Activated CD8-positive, alpha-beta memory T cell treated with anti-CD3 and anti-CD28 coated beads, Interleukin-2, amount 10 ng/mL, durations not matched to agents 7 days and 5 days (primary cell): ENCODE results near the gene XAGE3. TPM values are rescaled to one million over a fixed set of nuclear protein-coding genes. Genes with fewer than 3 reads are reported as not detected.
A peak's percentile ranks its signal among the peaks of the same experiment; 100 is the strongest.
"Not testable (repeated sequence)": the region's sequence is repeated elsewhere in the genome, so short reads cannot be mapped to it uniquely, and the experiment has no call there.

Experiments used
- ATAC-seq: fragments of 150-1000 bp; cut with Tn5 transposase; one replicate; pipeline ENCODE4 v1.10.0; 2021; ENCODE audit warnings: moderate library complexity
- CTCF ChIA-PET: fragments of 350-600 bp; sonication (Branson Sonifier 250); formaldehyde crosslinking; loops from one replicate; lab custom pipeline; 2021; ENCODE audit warnings: antibody characterized with exemption; lab: Charles Lee
- DNase-seq: peaks from one replicate; pipeline ENCODE4 v3.0.0-alpha.2; 2020
- H3K27ac Mint-ChIP-seq: one replicate; pipeline ENCODE4 v1.8.0; 2021; ENCODE audit warnings: mild to moderate bottlenecking, mixed read lengths
- H3K27me3 Mint-ChIP-seq: one replicate; pipeline ENCODE4 v1.8.0; 2021; ENCODE audit warnings: mixed read lengths
- H3K36me3 Mint-ChIP-seq: one replicate; pipeline ENCODE4 v1.8.0; 2021; ENCODE audit warnings: mild to moderate bottlenecking, mixed read lengths
- H3K4me1 Mint-ChIP-seq: one replicate; pipeline ENCODE4 v1.8.0; 2021; ENCODE audit warnings: mixed read lengths
- H3K4me3 Mint-ChIP-seq: one replicate; pipeline ENCODE4 v1.8.0; 2021; ENCODE audit warnings: mild to moderate bottlenecking, moderate library complexity, mixed read lengths
- H3K9me3 Mint-ChIP-seq: one replicate; pipeline ENCODE4 v1.8.0; 2022; ENCODE audit warnings: low read depth, mixed read lengths
- total RNA-seq, 2 experiments: library from RNA; stranded (reverse); gene quantifications; one replicate each; pipeline ENCODE4 v1.2.3, GENCODE V29; 2021

The XAGE3 gene, protein sequence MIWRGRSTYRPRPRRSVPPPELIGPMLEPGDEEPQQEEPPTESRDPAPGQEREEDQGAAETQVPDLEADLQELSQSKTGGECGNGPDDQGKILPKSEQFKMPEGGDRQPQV
- not detected for total RNA-seq

DNA sequence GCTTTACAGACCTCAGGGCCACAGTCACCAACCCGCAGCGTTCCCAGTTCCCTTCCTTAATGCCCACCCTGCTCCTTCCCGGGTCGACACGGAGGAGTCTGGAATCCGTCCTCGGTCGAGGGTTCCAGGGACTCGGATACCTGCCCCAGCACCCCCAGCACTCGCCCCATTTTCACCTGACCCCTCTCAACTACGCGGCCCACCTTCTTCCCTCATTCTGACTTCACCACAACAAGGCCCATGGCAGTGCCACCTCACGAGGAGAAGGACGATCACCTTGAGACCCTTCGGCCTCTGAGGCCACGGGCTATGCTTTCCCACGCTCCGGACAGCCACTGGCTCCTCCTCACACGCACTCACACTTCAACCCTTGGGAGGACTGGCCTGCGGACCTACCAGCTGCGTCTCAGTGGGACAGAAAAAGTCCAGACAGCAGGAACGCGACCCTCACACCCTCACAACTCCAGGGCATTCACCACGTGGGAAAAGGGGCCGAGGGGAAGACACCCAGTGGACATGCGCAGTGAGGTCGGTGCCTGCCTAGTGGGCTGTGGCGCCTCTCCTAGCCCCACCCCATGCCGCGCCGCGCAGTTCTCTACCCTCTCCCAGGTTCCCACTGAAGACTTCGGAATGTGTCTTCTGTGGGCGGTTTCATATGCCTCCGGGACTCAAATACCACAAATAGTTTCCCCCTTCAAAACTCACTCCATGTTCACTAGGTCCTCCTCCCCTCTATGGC lies at the start of gene XAGE3:
Gene XAGE3, minus strand, starts transcription at position 474 of the 739 bp plus-strand sequence. CDS start 950 bp downstream, outside the sequence.
- no peaks in the 10 kb centered on the region for H3K9me3 Mint-ChIP-seq
- ATAC-seq (no peak), DNase-seq (no peak)
- H3K4me1 Mint-ChIP-seq = no peaks in the 10 kb centered on the region
- H3K4me3 Mint-ChIP-seq = no peak within 1 kb of the TSS
- CTCF ChIA-PET = no interaction called here
- H3K27me3 Mint-ChIP-seq = peaks cover 9% of the 10 kb centered on the region
- no peaks in the 10 kb centered on the region for H3K36me3 Mint-ChIP-seq
- no peak within 1 kb of the TSS for H3K27ac Mint-ChIP-seq

- H3K9me3 Mint-ChIP-seq, H3K4me1 Mint-ChIP-seq: not testable (repeated sequence)
Measured at GRCh38 chrX:52914704-52915103, 46.8 kb upstream of the XAGE3 start.

DNA sequence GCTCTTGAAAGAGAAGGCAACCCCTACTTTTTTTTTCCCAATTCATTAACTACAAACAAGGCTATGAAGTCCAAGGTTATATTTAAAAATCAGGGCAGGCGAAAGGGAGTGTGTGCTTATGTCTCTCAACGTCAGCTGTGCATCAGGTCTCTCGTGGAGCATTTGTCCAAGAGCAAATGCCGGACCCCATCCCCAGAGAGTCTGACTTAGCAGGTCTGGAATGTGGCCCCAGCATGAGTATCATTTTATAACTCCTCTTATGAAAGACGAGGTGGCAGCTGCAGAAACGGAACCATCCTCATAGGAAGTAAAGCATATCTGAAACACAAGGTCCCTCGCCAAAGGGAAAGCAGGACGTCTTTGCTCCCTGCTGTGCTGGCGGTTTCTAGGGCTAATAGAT lies 45.8 kb upstream of the XAGE3 start:
- DNase-seq, H3K27me3 Mint-ChIP-seq, ATAC-seq, H3K4me1 Mint-ChIP-seq, H3K27ac Mint-ChIP-seq, H3K9me3 Mint-ChIP-seq, H3K4me3 Mint-ChIP-seq, H3K36me3 Mint-ChIP-seq, CTCF ChIA-PET: not testable (repeated sequence)

More at GRCh38 chrX:52914704-52915103, 46.8 kb upstream of the XAGE3 start:
- ATAC-seq, H3K27me3 Mint-ChIP-seq, H3K27ac Mint-ChIP-seq, H3K4me3 Mint-ChIP-seq, CTCF ChIA-PET, DNase-seq, H3K36me3 Mint-ChIP-seq: not testable (repeated sequence)

GRCh38 chrX:52909313-52909969 lies 41.6 kb upstream of the XAGE3 start:
- H3K27me3 Mint-ChIP-seq, H3K4me1 Mint-ChIP-seq, ATAC-seq, H3K9me3 Mint-ChIP-seq, H3K4me3 Mint-ChIP-seq, H3K36me3 Mint-ChIP-seq, CTCF ChIA-PET, H3K27ac Mint-ChIP-seq, DNase-seq: not testable (repeated sequence)

DNA sequence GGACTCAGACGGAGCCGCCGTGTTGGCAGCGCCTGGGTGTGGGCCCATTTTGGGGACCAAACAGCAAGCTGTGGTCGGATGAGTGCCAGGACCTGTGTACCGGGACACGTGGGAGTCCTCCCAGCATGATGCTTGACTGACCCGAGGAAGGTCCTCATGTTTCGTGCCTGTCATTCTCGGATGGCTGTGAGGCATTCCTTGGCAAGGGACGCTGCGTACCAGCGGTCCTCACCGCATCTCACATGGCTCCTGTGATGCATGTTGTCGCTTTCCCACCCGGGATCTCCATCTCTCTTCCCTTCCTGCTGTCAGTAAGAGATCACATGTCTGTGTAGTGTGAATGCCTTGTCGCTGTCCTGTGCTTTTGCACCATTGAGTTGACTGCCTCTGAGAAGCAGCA lies 40.0 kb upstream of the XAGE3 start:
- not testable (repeated sequence) for H3K4me3 Mint-ChIP-seq, ATAC-seq

DNA sequence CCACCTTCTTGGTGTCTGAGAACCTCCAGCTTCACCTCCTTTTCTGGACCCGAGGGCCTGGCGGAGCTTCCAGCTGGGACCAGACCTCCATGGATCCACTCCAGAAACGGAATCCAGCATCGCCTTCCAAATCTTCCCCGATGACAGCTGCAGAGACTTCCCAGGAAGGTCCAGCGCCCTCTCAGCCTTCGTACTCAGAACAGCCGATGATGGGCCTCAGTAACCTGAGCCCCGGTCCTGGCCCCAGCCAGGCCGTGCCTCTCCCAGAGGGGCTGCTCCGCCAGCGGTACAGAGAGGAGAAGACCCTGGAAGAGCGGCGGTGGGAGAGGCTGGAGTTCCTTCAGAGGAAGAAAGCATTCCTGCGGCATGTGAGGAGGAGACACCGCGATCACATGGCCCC lies 39.3 kb upstream of the XAGE3 start:
- H3K4me3 Mint-ChIP-seq, H3K4me1 Mint-ChIP-seq, ATAC-seq, DNase-seq, CTCF ChIA-PET, H3K36me3 Mint-ChIP-seq, H3K27me3 Mint-ChIP-seq, H3K9me3 Mint-ChIP-seq, H3K27ac Mint-ChIP-seq: not testable (repeated sequence)

More for the DNA sequence above, 40.0 kb upstream of the XAGE3 start:
- CTCF ChIA-PET, H3K4me1 Mint-ChIP-seq, H3K27me3 Mint-ChIP-seq, H3K9me3 Mint-ChIP-seq, DNase-seq, H3K36me3 Mint-ChIP-seq, H3K27ac Mint-ChIP-seq: not testable (repeated sequence)

DNA sequence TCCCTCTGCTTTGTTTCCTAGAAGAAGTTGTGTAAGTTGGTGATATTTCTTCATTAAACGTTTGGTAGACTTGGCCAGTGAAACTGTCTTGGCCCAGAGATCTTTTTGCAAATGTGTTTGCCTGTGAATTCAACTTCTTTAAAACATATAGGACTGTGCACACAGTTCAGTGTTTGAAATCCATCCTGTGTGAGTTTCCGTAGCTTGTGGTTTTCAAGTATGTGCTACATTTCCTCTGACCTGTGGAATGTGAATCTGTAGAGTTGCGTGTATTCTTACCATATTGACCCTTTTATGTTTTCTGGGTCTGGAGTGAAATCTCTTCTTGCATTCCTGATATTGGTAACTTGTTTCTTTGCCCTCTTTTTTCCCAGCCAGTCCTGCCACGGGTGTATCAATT lies 38.2 kb upstream of the XAGE3 start:
- CTCF ChIA-PET, H3K27ac Mint-ChIP-seq, DNase-seq, H3K4me3 Mint-ChIP-seq, H3K9me3 Mint-ChIP-seq, H3K4me1 Mint-ChIP-seq, H3K27me3 Mint-ChIP-seq, H3K36me3 Mint-ChIP-seq, ATAC-seq: not testable (repeated sequence)

DNA sequence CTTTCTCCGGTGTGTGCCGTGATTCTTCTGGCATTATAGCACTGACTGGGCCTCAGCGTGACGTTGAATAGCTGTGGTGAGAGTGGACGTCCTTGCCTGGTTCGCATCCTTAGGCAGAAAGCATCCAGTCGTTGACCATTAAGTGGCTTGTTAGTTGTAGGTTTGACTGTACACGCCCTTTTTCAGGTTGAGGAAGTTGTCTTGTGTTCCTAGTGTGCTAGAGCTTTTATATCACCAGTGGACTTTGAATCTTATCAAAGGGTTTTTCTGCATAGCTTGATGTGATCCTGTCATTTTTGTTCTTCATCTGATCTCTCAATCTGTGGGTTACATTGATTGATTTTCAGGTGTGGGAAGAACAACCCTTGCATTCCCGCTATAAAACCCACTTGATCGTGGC lies 37.6 kb upstream of the XAGE3 start:
- H3K4me3 Mint-ChIP-seq, H3K4me1 Mint-ChIP-seq, H3K27ac Mint-ChIP-seq, CTCF ChIA-PET, H3K9me3 Mint-ChIP-seq, H3K36me3 Mint-ChIP-seq, H3K27me3 Mint-ChIP-seq, DNase-seq, ATAC-seq: not testable (repeated sequence)

DNA sequence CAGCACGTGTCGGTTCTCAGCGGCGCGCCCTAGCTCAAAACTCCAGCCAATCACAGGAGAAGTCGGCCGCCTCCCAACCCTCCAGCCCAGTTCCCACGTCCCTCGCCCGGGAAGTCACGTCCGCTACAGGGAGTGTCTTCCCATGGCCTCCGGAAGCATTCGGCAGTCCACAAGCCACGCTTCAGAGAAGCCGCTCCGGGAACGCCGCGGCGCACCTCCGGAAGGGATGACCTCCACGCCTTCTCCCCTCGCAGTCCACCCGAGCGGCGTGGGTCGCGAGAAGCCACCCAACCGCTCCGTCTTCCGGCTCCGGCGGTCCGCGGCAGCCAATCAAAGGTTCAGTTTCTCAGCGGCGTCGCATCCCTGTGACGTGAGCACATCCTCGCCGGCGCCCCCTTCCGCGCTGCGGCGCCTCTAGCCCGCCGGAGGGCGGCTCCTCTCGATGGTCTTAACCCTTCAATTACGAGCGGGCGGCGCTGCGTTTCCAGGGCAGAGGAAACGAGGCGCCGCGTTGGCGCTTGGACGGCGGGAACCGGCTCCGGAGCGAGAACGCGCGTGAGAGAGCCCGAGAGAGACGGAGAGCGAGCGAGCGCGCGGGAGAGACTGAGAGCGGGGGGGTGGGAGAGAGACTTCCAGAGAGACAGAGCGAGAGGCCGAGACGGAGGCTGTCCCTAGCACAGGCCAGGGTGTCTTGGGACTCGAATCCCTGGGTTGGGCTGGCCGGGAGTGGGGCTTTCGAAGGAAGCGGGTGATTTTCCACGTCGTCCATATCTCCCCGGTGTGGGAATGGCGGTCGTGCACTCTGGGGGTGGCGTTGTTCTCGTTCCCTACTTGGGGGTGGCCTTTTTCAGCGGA lies 29.2 kb upstream of the XAGE3 start, which contains the start of gene FAM156B:
Gene FAM156B, plus strand, starts transcription at position 476 of the 855 bp plus-strand sequence. CDS start 9,896 bp downstream, outside the sequence.
- CTCF ChIA-PET, H3K9me3 Mint-ChIP-seq: not testable (repeated sequence)
- ATAC-seq = peak; percentile 93

GRCh38 chrX:52896438-52896837 lies 28.6 kb upstream of the XAGE3 start:
- H3K27me3 Mint-ChIP-seq, CTCF ChIA-PET, H3K4me3 Mint-ChIP-seq, H3K9me3 Mint-ChIP-seq, DNase-seq, H3K27ac Mint-ChIP-seq, H3K4me1 Mint-ChIP-seq, H3K36me3 Mint-ChIP-seq: not testable (repeated sequence)
- ATAC-seq = peak; percentile 13

More for the DNA sequence above, 29.2 kb upstream of the XAGE3 start, which contains the start of gene FAM156B:
- not testable (repeated sequence) for H3K4me1 Mint-ChIP-seq, H3K36me3 Mint-ChIP-seq, H3K4me3 Mint-ChIP-seq, H3K27me3 Mint-ChIP-seq, DNase-seq, H3K27ac Mint-ChIP-seq

DNA sequence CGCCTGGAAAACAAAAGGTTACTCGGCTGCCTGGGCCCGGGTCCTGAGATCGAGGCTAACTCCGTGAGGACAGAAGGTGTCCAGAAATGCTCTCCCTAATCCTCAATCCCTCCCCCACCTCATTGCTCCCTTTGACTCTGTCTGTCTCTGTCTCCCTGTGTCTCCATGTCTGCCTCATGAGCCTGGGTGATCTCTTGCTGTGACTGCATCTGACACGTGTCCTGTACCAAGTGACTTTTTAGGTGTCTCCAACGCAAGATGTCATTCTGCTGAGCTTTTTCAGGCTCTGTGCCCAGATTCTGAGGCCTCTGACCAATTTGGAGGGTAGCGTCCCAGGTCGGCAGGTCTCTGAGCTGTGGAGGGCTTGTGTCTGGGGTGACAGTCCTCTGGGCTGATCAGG lies 20.2 kb upstream of the XAGE3 start:
- H3K36me3 Mint-ChIP-seq, H3K27me3 Mint-ChIP-seq, H3K4me1 Mint-ChIP-seq, CTCF ChIA-PET, ATAC-seq, H3K27ac Mint-ChIP-seq, H3K4me3 Mint-ChIP-seq, DNase-seq, H3K9me3 Mint-ChIP-seq: not testable (repeated sequence)

DNA sequence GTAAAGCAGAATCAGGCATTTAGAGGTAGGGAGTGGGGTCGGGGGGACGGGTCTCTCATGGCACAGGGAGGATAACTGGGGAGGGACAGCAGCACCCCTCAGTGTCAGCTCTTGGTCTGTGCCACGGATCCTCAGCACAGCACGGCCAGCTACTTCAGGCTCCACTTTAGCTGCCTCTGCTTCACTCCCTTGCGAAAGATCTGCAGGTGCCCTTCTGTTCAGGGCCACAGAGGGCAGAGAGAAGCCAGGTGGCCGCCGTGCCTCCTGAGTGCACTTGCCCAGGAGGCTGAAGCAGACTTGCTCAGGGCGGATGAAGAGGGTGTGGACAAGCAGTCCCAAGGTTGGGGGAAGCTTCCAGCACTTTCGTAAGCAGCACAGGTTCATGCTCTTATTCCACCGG lies 19.6 kb upstream of the XAGE3 start:
- H3K9me3 Mint-ChIP-seq, H3K36me3 Mint-ChIP-seq, ATAC-seq, CTCF ChIA-PET, H3K4me3 Mint-ChIP-seq, H3K4me1 Mint-ChIP-seq, H3K27me3 Mint-ChIP-seq, H3K27ac Mint-ChIP-seq, DNase-seq: not testable (repeated sequence)

- CTCF ChIA-PET, H3K9me3 Mint-ChIP-seq, ATAC-seq, H3K4me1 Mint-ChIP-seq, H3K36me3 Mint-ChIP-seq, H3K27ac Mint-ChIP-seq, DNase-seq, H3K4me3 Mint-ChIP-seq: not testable (repeated sequence)
- H3K27me3 Mint-ChIP-seq = peaks cover 15% of the 10 kb centered on the region
Measured at GRCh38 chrX:52876386-52876785, 8.5 kb upstream of the XAGE3 start.
